GM12891 (cell line): ENCODE data around the gene GRIN2D.

ENCODE experiments used
- PAX5 ChIP-seq: IDR thresholded peaks from 2 replicates; pipeline ENCODE4 v1.6.1; 2011; ENCODE audit warnings: low read length, moderate library complexity, mild to moderate bottlenecking; ENCODE audit not compliant: insufficient read depth, severe bottlenecking
- POLR2A ChIP-seq: IDR thresholded peaks from 2 replicates; pipeline ENCODE4 v1.6.1; 2011; ENCODE audit warnings: low read depth, low read length, control low read depth
- POLR2AphosphoS5 ChIP-seq: IDR thresholded peaks from 2 replicates; pipeline ENCODE4 v1.6.1; 2011; ENCODE audit warnings: low read depth, low read length, control low read depth
- POU2F2 ChIP-seq: IDR thresholded peaks from 2 replicates; pipeline ENCODE4 v1.6.1; 2011; ENCODE audit warnings: low read depth, mild to moderate bottlenecking, control low read depth, low read length, moderate library complexity
- SPI1 ChIP-seq: IDR thresholded peaks from 2 replicates; pipeline ENCODE4 v1.6.1; 2011; ENCODE audit warnings: low read depth, low read length, control low read depth
- TAF1 ChIP-seq: IDR thresholded peaks from 2 replicates; pipeline ENCODE4 v1.6.1; 2011; ENCODE audit warnings: low read depth, low read length, control low read depth

- no peak for TF ChIP-seq POLR2A
- TF ChIP-seq TAF1, result no peak
- TF ChIP-seq POLR2AphosphoS5, result no peak
- TF ChIP-seq POU2F2, result no peak
- no peak for TF ChIP-seq SPI1
- no peak for TF ChIP-seq PAX5
These were observed 2.0 kb downstream of the GRIN2D start for GRCh38 chr19:48395499-48395898.
